HEK293T (cell line): ENCODE results near the gene PPWD1.

ENCODE experiments used
- CTCF ChIA-PET: fragments of 350-600 bp; formaldehyde crosslinking; extraction: SDS; loops from one replicate; lab custom pipeline; 2021; ENCODE audit warnings: antibody characterized with exemption, inconsistent platforms; lab: Yijun Ruan, JAX
- POLR2A ChIA-PET: fragments of 350-600 bp; formaldehyde crosslinking; extraction: SDS; loops from one replicate; lab custom pipeline; 2020; ENCODE audit warnings: antibody characterized with exemption, inconsistent platforms; lab: Yijun Ruan, JAX
- DNase-seq: peaks from one replicate; pipeline ENCODE4 v3.0.0; 2012; ENCODE audit warnings: mixed read lengths; ENCODE audit errors: extremely low spot score
- ARNT ChIP-seq: fragments of 450-650 bp; IDR thresholded peaks from 2 replicates; pipeline ENCODE4 v1.6.1; 2017; ENCODE audit warnings: mild to moderate bottlenecking
- BHLHE40 ChIP-seq: fragments of 450-650 bp; IDR thresholded peaks from 2 replicates; pipeline ENCODE4 v1.6.1; 2016; ENCODE audit warnings: mild to moderate bottlenecking, moderate library complexity, borderline replicate concordance
- CTBP1 ChIP-seq: fragments of 450-650 bp; IDR thresholded peaks from 2 replicates; pipeline ENCODE4 v1.6.1; 2016; ENCODE audit warnings: borderline replicate concordance
- ELF4 ChIP-seq: fragments of 450-650 bp; IDR thresholded peaks from 2 replicates; pipeline ENCODE4 v1.6.1; 2017; ENCODE audit warnings: antibody characterized with exemption
- FOXA1 ChIP-seq: fragments of 450-650 bp; IDR thresholded peaks from 2 replicates; pipeline ENCODE4 v1.6.1; 2016; ENCODE audit warnings: mild to moderate bottlenecking
- FOXK2 ChIP-seq: fragments of 450-650 bp; IDR thresholded peaks from 2 replicates; pipeline ENCODE4 v1.6.1; 2016; ENCODE audit warnings: mild to moderate bottlenecking
- FOXM1 ChIP-seq: fragments of 450-650 bp; IDR thresholded peaks from 2 replicates; pipeline ENCODE4 v1.6.1; 2017; ENCODE audit warnings: mild to moderate bottlenecking, borderline replicate concordance
- HDGF ChIP-seq: fragments of 450-650 bp; IDR thresholded peaks from 2 replicates; pipeline ENCODE4 v1.6.1; 2017; ENCODE audit warnings: antibody characterized with exemption, borderline replicate concordance
- L3MBTL2 ChIP-seq: fragments of 450-650 bp; conservative IDR thresholded peaks from 2 replicates; pipeline ENCODE4 v1.6.1; 2016; ENCODE audit warnings: mild to moderate bottlenecking
- LEF1 ChIP-seq: fragments of 450-650 bp; IDR thresholded peaks from 2 replicates; pipeline ENCODE4 v1.6.1; 2017; ENCODE audit warnings: mild to moderate bottlenecking, borderline replicate concordance
- NFRKB ChIP-seq: fragments of 450-650 bp; IDR thresholded peaks from 2 replicates; pipeline ENCODE4 v1.6.1; 2016; ENCODE audit warnings: mild to moderate bottlenecking, moderate library complexity
- SP1 ChIP-seq: fragments of 450-650 bp; IDR thresholded peaks from 2 replicates; pipeline ENCODE4 v1.6.1; 2017
- SUZ12 ChIP-seq: fragments of 450-650 bp; IDR thresholded peaks from 2 replicates; pipeline ENCODE4 v1.6.1; 2016; ENCODE audit warnings: mild to moderate bottlenecking
- TARDBP ChIP-seq: fragments of 450-650 bp; IDR thresholded peaks from 2 replicates; pipeline ENCODE4 v1.6.1; 2016
- ZNF384 ChIP-seq: fragments of 450-650 bp; IDR thresholded peaks from 2 replicates; pipeline ENCODE4 v1.6.1; 2016
- TF ChIP-seq, protein P1 (sequence below): fragments of 450-650 bp; IDR thresholded peaks from 2 replicates; pipeline ENCODE4 v1.6.1; 2016

PPWD1 gene

DNA sequence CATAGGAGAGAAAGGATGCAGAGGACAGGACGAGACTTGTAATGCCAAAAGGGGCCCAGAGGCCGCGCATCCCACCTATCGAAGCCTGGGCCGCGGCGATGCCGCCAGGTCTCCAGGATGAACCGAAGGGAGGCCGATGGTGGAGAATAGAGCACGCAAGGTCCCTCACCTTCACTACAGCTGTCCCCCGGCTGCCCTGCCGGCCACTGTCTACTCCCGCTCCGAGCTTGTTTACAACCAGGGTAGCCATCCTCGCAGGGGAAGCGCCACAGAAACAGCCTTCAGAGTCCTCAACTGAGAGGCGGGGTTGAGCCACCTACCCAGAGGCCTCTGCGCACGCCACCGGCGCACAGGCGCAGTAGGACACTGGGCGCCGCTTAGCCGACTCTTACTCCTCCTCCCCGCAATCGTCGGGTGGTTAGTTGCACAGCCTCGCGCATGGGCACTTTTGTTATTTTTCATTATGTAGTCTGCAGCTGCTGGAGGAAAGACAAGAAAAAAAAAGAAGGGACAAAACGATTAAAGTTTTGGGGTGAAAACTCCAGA, 61.0 kb downstream of the PPWD1 start, which contains the start of gene TRIM23:
Gene TRIM23, minus strand, starts transcription at position 309 of the 546 bp plus-strand sequence. Its CDS starts 59 bp downstream, at position 250.
- TF ChIP-seq L3MBTL2 (peak; percentile 80), HDGF (no peak), TARDBP (no peak), FOXK2 (peak; percentile 80), NFRKB (no peak)
- ChIA-PET POLR2A (interaction anchor here (0.6 to 1.6 kb wide), 7 partner anchors 13 to 61 kb away, joined by 3 to 6 read pairs (median 3); partner anchors contain the start of genes CENPK and PPWD1), CTCF (no interaction called here)
- peak; percentile 88 for DNase-seq

GRCh38 chr5:65624571-65625555, 61.8 kb downstream of the PPWD1 start, which contains the start of the genes SHLD3 and TRAPPC13:
Gene SHLD3, plus strand, starts transcription at chr5:65625027. Its CDS starts 4,561 bp downstream, at chr5:65629588.
Gene TRAPPC13, plus strand, starts transcription at chr5:65625027. Its CDS starts 34 bp downstream, at chr5:65625061.
- TF ChIP-seq LEF1: no peak
- TF ChIP-seq ELF4: 0 out of 2 replicates have a peak, but pooled peaks have one; percentile 37
- TF ChIP-seq NFRKB: no peak
- peak; percentile 98 for TF ChIP-seq ZNF384
- peak; percentile 48 for TF ChIP-seq L3MBTL2
- TF ChIP-seq ARNT: no peak
- TF ChIP-seq FOXA1: no peak
- TF ChIP-seq BHLHE40: no peak
- no peak for TF ChIP-seq SUZ12
- no peak for TF ChIP-seq TARDBP
- no peak for TF ChIP-seq FOXK2
- TF ChIP-seq, protein P1, sequence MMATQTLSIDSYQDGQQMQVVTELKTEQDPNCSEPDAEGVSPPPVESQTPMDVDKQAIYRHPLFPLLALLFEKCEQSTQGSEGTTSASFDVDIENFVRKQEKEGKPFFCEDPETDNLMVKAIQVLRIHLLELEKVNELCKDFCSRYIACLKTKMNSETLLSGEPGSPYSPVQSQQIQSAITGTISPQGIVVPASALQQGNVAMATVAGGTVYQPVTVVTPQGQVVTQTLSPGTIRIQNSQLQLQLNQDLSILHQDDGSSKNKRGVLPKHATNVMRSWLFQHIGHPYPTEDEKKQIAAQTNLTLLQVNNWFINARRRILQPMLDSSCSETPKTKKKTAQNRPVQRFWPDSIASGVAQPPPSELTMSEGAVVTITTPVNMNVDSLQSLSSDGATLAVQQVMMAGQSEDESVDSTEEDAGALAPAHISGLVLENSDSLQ: no peak
- TF ChIP-seq CTBP1: no peak
- POLR2A ChIA-PET: interaction anchor here (1.0 to 1.6 kb wide), 3 partner anchors 41 to 96 kb away, joined by 4 read pairs; partner anchors contain the start of genes CENPK and PPWD1
- CTCF ChIA-PET: no interaction called here
- DNase-seq: peak; percentile 69

GRCh38 chr5:65625743-65626142, 62.6 kb downstream of the PPWD1 start:
- no peak for DNase-seq
- TF ChIP-seq L3MBTL2: no peak
- POLR2A ChIA-PET: interaction anchor here (1.0 to 1.3 kb wide), 2 partner anchors 63 to 95 kb away, joined by 4 read pairs; partner anchors contain the start of genes CENPK and PPWD1
- CTCF ChIA-PET: no interaction called here

DNA sequence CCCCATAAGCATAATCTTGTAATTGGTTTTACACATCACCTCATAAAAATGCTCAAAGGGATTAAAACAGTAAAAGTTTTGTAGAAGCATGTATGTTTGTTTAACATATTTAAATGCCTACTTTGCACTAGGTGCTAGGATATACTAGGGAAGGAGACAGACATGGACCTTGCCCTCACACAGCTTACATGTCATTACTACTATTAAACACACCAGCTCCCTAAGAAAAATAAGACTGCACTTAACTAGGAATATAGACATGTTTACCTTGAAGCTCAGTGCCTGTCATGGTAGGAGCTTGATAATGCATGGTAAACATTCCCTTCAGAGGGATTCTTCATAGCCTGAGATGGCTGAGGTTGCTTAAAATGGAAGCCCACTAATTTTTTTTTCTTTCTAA, 67.9 kb downstream of the PPWD1 start:
- POLR2A ChIA-PET: no interaction called here
- DNase-seq: no peak
- CTCF ChIA-PET: no interaction called here
- no peak for TF ChIP-seq L3MBTL2
- no peak for TF ChIP-seq FOXM1
- TF ChIP-seq NFRKB: no peak
- TF ChIP-seq SP1: no peak
- TF ChIP-seq CTBP1: no peak
- no peak for TF ChIP-seq ELF4
- no peak for TF ChIP-seq LEF1
- no peak for TF ChIP-seq FOXK2
- no peak for TF ChIP-seq FOXA1
- TF ChIP-seq BHLHE40: no peak
- no peak for TF ChIP-seq TARDBP
- TF ChIP-seq ZNF384: no peak
- TF ChIP-seq HDGF: no peak
- TF ChIP-seq, protein P1: no peak
- no peak for TF ChIP-seq SUZ12
- TF ChIP-seq ARNT: no peak
